Kidney (tissue), 14 donors: ENCODE measurements around the gene OTOG. TPM values are rescaled to one million over a fixed set of nuclear protein-coding genes. Genes with fewer than 3 reads are reported as not detected.

Experiments used
- DNase-seq, 5 donors: peaks; one replicate each; pipeline ENCODE4 v3.0.0-alpha.2; 2013 to 2020
- FAIRE-seq: peaks from 2 replicates; lab custom pipeline; 2012; peaks lifted over from hg19 to GRCh38; lab: Jason Lieb, UNC
- H3K27ac ChIP-seq, 2 donors: one replicate each; pipeline ENCODE4 v1.7.0; 2013; ENCODE audit warnings: low read depth in 2 of 2, low read length in 2 of 2, inconsistent platforms in 1 of 2
- H3K27me3 ChIP-seq: one replicate; pipeline ENCODE4 v1.7.1; 2013; ENCODE audit warnings: low read length, inconsistent platforms; ENCODE audit not compliant: control insufficient read depth, insufficient read depth
- H3K36me3 ChIP-seq, 3 donors: one replicate each; pipeline versions ENCODE4 v1.7.0 to v1.7.1; 2013; ENCODE audit warnings: low read length in 3 of 3, control low read depth in 1 of 3, inconsistent platforms in 1 of 3; ENCODE audit not compliant: insufficient read depth in 3 of 3, control insufficient read depth in 2 of 3
- H3K4me1 ChIP-seq, 3 donors: one replicate each; pipeline versions ENCODE4 v1.7.0 to v1.7.1; 2013; ENCODE audit warnings: low read length in 3 of 3, inconsistent platforms in 1 of 3, low read depth in 1 of 3; ENCODE audit not compliant: control insufficient read depth in 2 of 3, insufficient read depth in 2 of 3
- H3K4me3 ChIP-seq, 3 donors: one replicate each; pipeline versions ENCODE4 v1.7.0 to v1.8.1; 2013; ENCODE audit warnings: low read length in 3 of 3, control low read depth in 1 of 3, inconsistent platforms in 1 of 3
- H3K9ac ChIP-seq, 3 donors: one replicate each; pipeline versions ENCODE4 v1.7.0 to v1.7.1; 2013; ENCODE audit warnings: low read length in 3 of 3, control low read depth in 1 of 3, inconsistent platforms in 1 of 3
- H3K9me3 ChIP-seq, 3 donors: one replicate each; pipeline versions ENCODE4 v1.7.0 to v1.7.1; 2013; ENCODE audit warnings: low read length in 3 of 3, control low read depth in 1 of 3, inconsistent platforms in 1 of 3; ENCODE audit not compliant: control insufficient read depth in 2 of 3, insufficient read depth in 1 of 3
- CTCF ChIP-seq: IDR thresholded peaks from 3 replicates; pipeline ENCODE4 v1.5.1; 2012; ENCODE audit warnings: mild to moderate bottlenecking, moderate library complexity, borderline replicate concordance; ENCODE audit not compliant: insufficient read depth; ENCODE audit errors: extremely low read depth
- intact Hi-C: fragments of 100-400 bp; cut with DNase I; formaldehyde crosslinking; loops from one replicate; pipeline ENCODE4 v1.11.1; 2022
- polyA plus RNA-seq: library from polyadenylated mRNA; stranded (reverse); fragments of 350-450 nt; fragmentation: Illumina TruSeq; extraction: RNeasy Lipid Tissue Mini Kit (QIAGEN cat#74804); gene quantifications from one replicate; pipeline ENCODE4 v1.2.3, GENCODE V29; 2014; ENCODE audit warnings: low read depth, low replicate concordance; ENCODE audit not compliant: insufficient read depth
- total RNA-seq: library from RNA; stranded (reverse); fragmentation: NEBNext Ultra II Directional; extraction: Animal tissue kit (Norgen Biotek cat#: 25700); gene quantifications from one replicate; pipeline ENCODE4 v1.2.1, GENCODE V29; 2021
- donor health status: control.
- donor health status: control.
- donor health status: control.
- donor health status: control.
- donor health status: control.
- donor health status: DM: yes; HTN: yes; CAD: no.
- donor health status: Normal renal cell carcinoma (clear cell type).

Gene OTOG
- total and polyA plus RNA-seq, 2 donors from 2014 or later = 0.06 TPM; not detected in 1

GRCh38 chr11:17511571-17511970, 35.5 kb upstream of the OTOG start:
- no peaks in the 10 kb centered on the region for H3K27me3 ChIP-seq
- no peak for TF ChIP-seq CTCF
- H3K36me3 ChIP-seq = peaks cover 0 to 4% (median 0%) of the 10 kb centered on the region in 3 donors
- no peak overlapping the region for H3K4me3 ChIP-seq
- H3K4me1 ChIP-seq = peaks cover 0 to 7% (median 0%) of the 10 kb centered on the region in 3 donors
- intact Hi-C loops = no loop called here
- DNase-seq (no peak), FAIRE-seq (no peak)
- H3K9me3 ChIP-seq = no peaks in the 10 kb centered on the region
- H3K9ac ChIP-seq = no peak overlapping the region
- no peak overlapping the region for H3K27ac ChIP-seq

GRCh38 chr11:17512101-17512500, 35.0 kb upstream of the OTOG start:
- H3K9ac ChIP-seq = no peak overlapping the region
- no peak overlapping the region for H3K4me3 ChIP-seq
- no peaks in the 10 kb centered on the region for H3K9me3 ChIP-seq
- intact Hi-C loops = no loop called here
- no peak for TF ChIP-seq CTCF
- peak in 1 of 5 donors; percentile 14 for DNase-seq
- H3K27ac ChIP-seq = no peak overlapping the region
- no peak for FAIRE-seq
- H3K4me1 ChIP-seq = peaks cover 0 to 7% (median 0%) of the 10 kb centered on the region in 3 donors
- H3K36me3 ChIP-seq = peaks cover 0 to 4% (median 0%) of the 10 kb centered on the region in 3 donors
- H3K27me3 ChIP-seq = no peaks in the 10 kb centered on the region

GRCh38 chr11:17513853-17514252, 33.2 kb upstream of the OTOG start:
- no peak for TF ChIP-seq CTCF
- FAIRE-seq = no peak
- intact Hi-C loops = no loop called here

GRCh38 chr11:17514476-17514875, 32.6 kb upstream of the OTOG start:
- FAIRE-seq = no peak
- intact Hi-C loops = no loop called here

More at GRCh38 chr11:17513853-17514252, 33.2 kb upstream of the OTOG start:
- Histone ChIP-seq H3K9ac (no peak overlapping the region), H3K4me1 (peaks cover 0 to 9% (median 6%) of the 10 kb centered on the region in 3 donors), H3K4me3 (no peak overlapping the region), H3K27ac (no peak overlapping the region), H3K36me3 (peaks cover 0 to 4% (median 0%) of the 10 kb centered on the region in 3 donors), H3K27me3 (no peaks in the 10 kb centered on the region), H3K9me3 (no peaks in the 10 kb centered on the region)
- no peak for DNase-seq

More at GRCh38 chr11:17514476-17514875, 32.6 kb upstream of the OTOG start:
- Histone ChIP-seq H3K9ac (no peak overlapping the region), H3K27ac (no peak overlapping the region), H3K4me1 (peaks cover 0 to 9% (median 3%) of the 10 kb centered on the region in 3 donors), H3K9me3 (no peaks in the 10 kb centered on the region), H3K27me3 (no peaks in the 10 kb centered on the region), H3K4me3 (no peak overlapping the region), H3K36me3 (peaks cover 0 to 10% (median 0%) of the 10 kb centered on the region in 3 donors)
- TF ChIP-seq CTCF = no peak
- DNase-seq = no peak
